ENCODE data around the gene FCHSD2. TPM values are rescaled to one million over a fixed set of nuclear protein-coding genes. Genes with fewer than 3 reads are reported as not detected.

The FCHSD2 gene
- total RNA-seq, 2 experiments from 2014 or later = 52.8 to 57.2 TPM

- no peak overlapping the region for H3K27ac Mint-ChIP-seq
- CTCF ChIA-PET = interaction anchor here (0.6 to 0.7 kb wide), 2 partner anchors 55 to 68 kb away, joined by 3 read pairs; no protein-coding TSS in a partner anchor
- H3K27me3 Mint-ChIP-seq = no peaks in the 10 kb centered on the region
- DNase-seq = no peak
- H3K36me3 Mint-ChIP-seq (ENCODE audit: low read depth) = peaks cover 60% of the 10 kb centered on the region
- no peak overlapping the region for H3K4me3 Mint-ChIP-seq
- H3K4me1 Mint-ChIP-seq = peaks cover 25% of the 10 kb centered on the region
- peaks cover 17% of the 10 kb centered on the region for H3K9me3 Mint-ChIP-seq
- POLR2A ChIA-PET = no interaction called here
Measured at GRCh38 chr11:72974487-72975205, 167.5 kb downstream of the FCHSD2 start.

DNA sequence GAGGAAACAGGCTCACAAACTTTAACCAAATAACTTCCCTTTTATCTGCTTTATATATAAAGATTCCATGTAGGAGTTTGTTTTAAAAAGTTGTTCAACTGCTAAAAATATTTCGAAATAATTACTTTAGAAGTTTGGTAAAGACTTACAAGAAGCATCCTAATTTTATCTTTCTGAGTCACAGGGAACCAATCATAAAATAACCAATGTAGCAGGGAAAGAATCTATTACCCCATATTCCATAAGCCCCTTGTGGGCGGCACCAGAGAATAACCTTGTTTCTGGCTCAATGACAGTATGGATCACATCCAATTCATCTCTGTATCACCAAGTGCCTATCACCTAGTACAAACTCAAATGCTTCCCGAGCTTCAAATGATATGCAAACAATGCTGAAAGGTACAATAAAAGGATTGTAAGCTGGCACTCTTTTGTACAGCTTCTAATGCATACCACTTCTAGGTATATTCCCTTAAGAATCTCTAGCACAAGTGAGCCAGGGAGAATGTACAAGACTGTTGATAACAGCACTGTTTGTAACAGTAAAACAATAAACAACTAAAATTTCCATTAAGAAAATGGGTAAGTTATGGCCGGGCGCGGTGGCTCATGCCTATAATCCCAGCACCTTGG, 169.5 kb downstream of the FCHSD2 start:
- H3K4me1 Mint-ChIP-seq = peaks cover 35% of the 10 kb centered on the region
- no peak overlapping the region for H3K27ac Mint-ChIP-seq
- no peaks in the 10 kb centered on the region for H3K27me3 Mint-ChIP-seq
- DNase-seq = no peak
- peaks cover 14% of the 10 kb centered on the region for H3K9me3 Mint-ChIP-seq
- ChIA-PET CTCF (no interaction called here), POLR2A (no interaction called here)
- H3K36me3 Mint-ChIP-seq (ENCODE audit: low read depth) = peaks cover 51% of the 10 kb centered on the region
- no peak overlapping the region for H3K4me3 Mint-ChIP-seq

DNA sequence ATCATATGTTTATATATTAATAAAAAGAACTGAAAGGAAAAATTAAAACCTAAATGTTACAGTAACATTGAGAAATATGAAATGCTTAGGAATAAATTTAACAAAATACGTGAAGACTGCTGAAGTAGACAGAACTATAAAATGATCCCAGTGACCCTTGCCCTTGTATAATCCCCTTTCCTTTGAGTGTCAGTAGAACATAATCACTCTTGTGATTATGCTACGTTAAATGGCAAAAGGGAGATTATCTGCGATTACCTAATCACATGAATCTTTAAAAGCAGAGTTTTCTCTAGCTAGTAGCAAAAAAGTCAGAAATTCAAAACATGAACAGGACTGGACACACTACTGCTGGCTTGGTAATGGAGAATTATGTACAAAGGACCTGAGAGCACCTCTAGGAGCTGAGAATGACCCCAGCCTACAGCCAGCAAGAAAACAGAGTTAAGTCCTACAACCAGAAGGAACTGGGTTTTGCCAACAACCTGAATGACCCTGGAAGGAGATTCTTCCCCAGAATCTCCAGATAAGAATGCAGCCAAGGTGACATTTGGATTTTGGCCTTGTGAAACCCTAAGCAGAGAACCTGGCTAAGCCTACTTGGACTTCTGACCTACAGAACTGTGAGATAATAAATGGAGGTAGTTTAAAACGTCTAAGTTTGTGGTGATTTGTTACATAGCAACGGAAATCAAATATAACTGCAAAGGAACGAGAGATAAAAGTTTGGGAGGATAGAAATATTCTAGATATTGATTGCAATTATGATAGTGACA, 170.7 kb downstream of the FCHSD2 start:
- Mint-ChIP-seq H3K36me3 (ENCODE audit: low read depth) (peaks cover 49% of the 10 kb centered on the region), H3K27me3 (no peaks in the 10 kb centered on the region), H3K4me3 (no peak overlapping the region), H3K4me1 (peaks cover 39% of the 10 kb centered on the region), H3K27ac (no peak overlapping the region), H3K9me3 (peaks cover 9% of the 10 kb centered on the region)
- POLR2A ChIA-PET = no interaction called here
- CTCF ChIA-PET = no interaction called here
- no peak for DNase-seq

DNA sequence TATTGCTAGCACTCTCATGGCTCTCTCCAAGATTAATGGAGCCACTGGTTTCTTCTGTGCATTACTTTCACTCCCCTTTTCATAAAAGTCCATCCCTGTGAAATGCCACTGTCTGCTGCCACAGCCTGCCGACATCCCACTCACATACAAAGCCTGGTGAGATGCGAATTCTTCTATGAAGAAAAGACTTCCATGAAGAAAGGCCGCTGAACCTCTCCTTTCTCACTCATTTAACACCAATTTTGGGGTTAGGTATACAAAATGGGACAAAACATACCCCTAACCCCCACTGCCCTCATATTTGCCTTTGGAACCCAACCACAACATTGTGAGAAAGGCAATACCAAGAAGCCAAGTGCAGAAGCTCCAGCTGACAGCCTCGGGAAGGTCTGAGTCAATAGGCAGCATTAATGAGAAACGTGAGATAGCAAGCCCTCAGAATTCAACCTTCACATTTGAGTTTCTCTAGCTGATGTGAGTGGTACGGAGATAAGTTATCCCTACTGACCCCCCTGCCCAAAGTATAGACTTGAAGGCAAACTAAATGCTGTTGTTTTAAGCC, 171.5 kb downstream of the FCHSD2 start:
- Mint-ChIP-seq H3K4me1 (peaks cover 38% of the 10 kb centered on the region), H3K36me3 (ENCODE audit: low read depth) (peaks cover 48% of the 10 kb centered on the region), H3K27me3 (no peaks in the 10 kb centered on the region), H3K4me3 (no peak overlapping the region), H3K9me3 (peaks cover 9% of the 10 kb centered on the region), H3K27ac (peak overlapping the region; percentile 73)
- CTCF ChIA-PET = no interaction called here
- POLR2A ChIA-PET = no interaction called here
- peak; percentile 8 for DNase-seq

- peak; percentile 8 for DNase-seq
- Mint-ChIP-seq H3K4me3 (peak overlapping the region; percentile 2), H3K36me3 (ENCODE audit: low read depth) (peaks cover 51% of the 10 kb centered on the region), H3K27me3 (no peaks in the 10 kb centered on the region), H3K27ac (peak overlapping the region; percentile 42), H3K9me3 (peaks cover 6% of the 10 kb centered on the region), H3K4me1 (peaks cover 42% of the 10 kb centered on the region)
- ChIA-PET POLR2A (no interaction called here), CTCF (no interaction called here)
Measured at GRCh38 chr11:72969894-72970335, 172.2 kb downstream of the FCHSD2 start.

DNA sequence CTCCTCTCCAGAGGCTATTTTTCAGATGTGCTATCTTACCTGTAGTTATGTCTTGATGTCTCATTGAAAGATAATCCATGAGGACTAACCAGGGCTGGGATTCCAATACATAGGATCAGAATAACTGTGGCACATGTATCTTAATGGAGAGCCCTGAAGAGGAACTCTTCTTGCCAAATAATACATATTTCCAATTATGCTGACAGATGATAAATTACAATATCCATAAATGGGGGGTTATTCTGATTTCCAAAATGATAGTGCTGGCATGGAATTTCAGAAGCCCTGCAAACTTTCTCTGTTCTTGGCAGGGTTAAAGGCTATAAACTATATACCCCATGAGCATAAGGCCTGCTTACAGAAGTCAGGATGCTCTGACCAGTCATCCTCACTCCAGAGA, 173.7 kb downstream of the FCHSD2 start:
- Mint-ChIP-seq H3K4me1 (peaks cover 42% of the 10 kb centered on the region), H3K4me3 (no peak overlapping the region), H3K36me3 (ENCODE audit: low read depth) (peaks cover 43% of the 10 kb centered on the region), H3K27me3 (no peaks in the 10 kb centered on the region), H3K27ac (peak overlapping the region; percentile 4), H3K9me3 (peaks cover 2% of the 10 kb centered on the region)
- POLR2A ChIA-PET = no interaction called here
- CTCF ChIA-PET = no interaction called here
- no peak for DNase-seq

DNA sequence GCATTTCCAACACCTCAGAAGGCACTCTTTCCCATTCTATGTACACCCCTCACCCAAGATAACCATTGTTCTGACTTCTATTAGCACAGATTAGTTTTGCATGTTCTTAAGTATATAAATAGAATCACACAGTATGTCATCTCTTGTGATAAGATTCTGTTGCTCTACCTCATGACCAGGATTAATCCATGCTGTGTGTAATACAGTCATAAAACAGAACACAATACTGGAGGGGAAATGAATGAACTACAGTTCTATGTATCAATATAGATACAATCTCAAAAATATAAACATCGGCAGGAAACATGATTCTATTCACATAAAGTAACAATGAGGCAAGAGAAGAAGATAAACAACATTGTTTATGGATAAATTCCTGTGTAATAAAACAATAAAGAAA, 176.4 kb downstream of the FCHSD2 start:
- no peaks in the 10 kb centered on the region for H3K27me3 Mint-ChIP-seq
- H3K36me3 Mint-ChIP-seq (ENCODE audit: low read depth) = peaks cover 30% of the 10 kb centered on the region
- H3K4me3 Mint-ChIP-seq = no peak overlapping the region
- peaks cover 2% of the 10 kb centered on the region for H3K9me3 Mint-ChIP-seq
- no peak overlapping the region for H3K27ac Mint-ChIP-seq
- peaks cover 33% of the 10 kb centered on the region for H3K4me1 Mint-ChIP-seq
- POLR2A ChIA-PET = no interaction called here
- CTCF ChIA-PET = no interaction called here
- no peak for DNase-seq

DNA sequence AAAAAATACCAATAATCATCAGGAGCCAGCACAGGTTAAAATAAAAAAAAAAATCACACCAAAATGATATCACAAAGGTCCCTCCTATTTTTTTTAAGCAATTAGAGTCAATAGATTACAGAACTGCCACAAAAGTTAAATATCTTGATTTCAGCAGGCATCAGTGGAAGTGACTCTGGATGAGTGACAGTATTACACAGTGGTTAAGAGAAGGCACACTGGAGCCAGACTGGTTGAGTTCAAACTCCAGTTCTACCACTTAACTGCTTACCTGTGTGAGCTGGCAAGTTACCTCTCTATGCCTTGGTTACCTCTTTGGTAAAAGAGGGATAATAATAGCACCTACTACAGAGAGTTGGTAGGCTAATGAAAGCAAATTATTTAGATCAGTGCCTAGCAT, 179.4 kb downstream of the FCHSD2 start:
- Mint-ChIP-seq H3K4me1 (peaks cover 13% of the 10 kb centered on the region), H3K27me3 (no peaks in the 10 kb centered on the region), H3K9me3 (peaks cover 2% of the 10 kb centered on the region), H3K36me3 (ENCODE audit: low read depth) (peaks cover 29% of the 10 kb centered on the region), H3K4me3 (no peak overlapping the region), H3K27ac (no peak overlapping the region)
- ChIA-PET CTCF (interaction anchor here (0.7 kb wide), 2 partner anchors 237 to 587 kb away, joined by 3 to 4 read pairs; no protein-coding TSS in a partner anchor), POLR2A (no interaction called here)
- DNase-seq = no peak

DNA sequence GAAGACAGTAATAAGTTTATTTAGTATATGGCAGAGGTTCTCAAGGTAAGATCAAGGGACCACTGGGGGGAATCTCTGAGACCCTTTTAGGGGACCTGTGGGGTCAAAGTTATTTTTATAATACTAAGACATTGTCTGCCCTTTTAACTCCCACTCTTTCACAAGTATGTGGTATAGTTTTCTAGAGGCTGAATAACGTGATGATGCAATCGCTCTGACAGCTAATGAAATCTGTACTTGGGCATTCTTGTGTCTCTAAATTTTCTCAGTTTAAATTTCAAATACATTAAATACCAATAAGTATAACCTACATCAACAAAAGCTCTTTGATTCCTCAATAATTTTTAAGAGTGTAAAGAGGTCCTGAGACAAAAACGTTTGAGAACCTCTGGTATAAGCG, 180.0 kb downstream of the FCHSD2 start:
- Mint-ChIP-seq H3K27ac (no peak overlapping the region), H3K4me3 (no peak overlapping the region), H3K27me3 (no peaks in the 10 kb centered on the region), H3K9me3 (peaks cover 4% of the 10 kb centered on the region), H3K4me1 (peaks cover 11% of the 10 kb centered on the region), H3K36me3 (ENCODE audit: low read depth) (peaks cover 31% of the 10 kb centered on the region)
- POLR2A ChIA-PET = no interaction called here
- DNase-seq = no peak
- CTCF ChIA-PET = interaction anchor here (0.7 kb wide), 2 partner anchors 237 to 586 kb away, joined by 3 to 4 read pairs; no protein-coding TSS in a partner anchor

GRCh38 chr11:72959998-72960731, 182.0 kb downstream of the FCHSD2 start:
- no peak overlapping the region for H3K27ac Mint-ChIP-seq
- H3K27me3 Mint-ChIP-seq = no peaks in the 10 kb centered on the region
- POLR2A ChIA-PET = no interaction called here
- no peak for DNase-seq
- H3K4me3 Mint-ChIP-seq = no peak overlapping the region
- H3K9me3 Mint-ChIP-seq = peaks cover 4% of the 10 kb centered on the region
- CTCF ChIA-PET = no interaction called here
- H3K36me3 Mint-ChIP-seq (ENCODE audit: low read depth) = peaks cover 19% of the 10 kb centered on the region
- H3K4me1 Mint-ChIP-seq = peaks cover 3% of the 10 kb centered on the region

DNA sequence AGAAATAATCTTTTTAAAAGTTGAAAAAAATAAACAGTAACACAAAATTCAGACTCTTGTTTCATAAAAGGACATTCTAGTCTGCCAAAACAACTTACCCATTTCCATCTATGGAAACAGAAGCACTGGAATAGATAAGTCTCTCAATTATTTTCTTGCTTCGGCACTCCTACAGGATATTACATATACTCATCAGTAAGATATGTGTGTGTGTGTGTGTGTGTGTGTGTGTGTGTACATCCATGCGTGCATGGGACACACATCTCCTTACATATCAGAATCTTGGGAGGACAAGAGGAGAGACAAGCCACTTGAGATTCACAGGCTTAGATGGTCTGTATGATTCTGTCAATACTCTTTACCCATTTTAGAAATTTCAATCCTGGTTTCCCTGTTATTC, 183.3 kb downstream of the FCHSD2 start:
- H3K4me1 Mint-ChIP-seq = no peaks in the 10 kb centered on the region
- ChIA-PET POLR2A (no interaction called here), CTCF (no interaction called here)
- H3K4me3 Mint-ChIP-seq = no peak overlapping the region
- H3K27ac Mint-ChIP-seq = no peak overlapping the region
- H3K36me3 Mint-ChIP-seq (ENCODE audit: low read depth) = peaks cover 13% of the 10 kb centered on the region
- no peaks in the 10 kb centered on the region for H3K27me3 Mint-ChIP-seq
- peaks cover 4% of the 10 kb centered on the region for H3K9me3 Mint-ChIP-seq
- DNase-seq = no peak

- Mint-ChIP-seq H3K4me3 (no peak overlapping the region), H3K4me1 (no peaks in the 10 kb centered on the region), H3K27me3 (no peaks in the 10 kb centered on the region), H3K27ac (no peak overlapping the region), H3K36me3 (ENCODE audit: low read depth) (peaks cover 11% of the 10 kb centered on the region), H3K9me3 (peaks cover 4% of the 10 kb centered on the region)
- POLR2A ChIA-PET = no interaction called here
- CTCF ChIA-PET = no interaction called here
- no peak for DNase-seq
Measured at GRCh38 chr11:72955466-72955865, 186.7 kb downstream of the FCHSD2 start.

Measured in activated CD4-positive, alpha-beta T cell treated with anti-CD3 and anti-CD28 coated beads, Interleukin-2, amount 10 ng/mL, durations not matched to agents 7 days and 5 days (primary cell).